Right atrium auricular region (tissue), 2 donors: ENCODE data around the gene RAB11FIP4. TPM values are rescaled to one million over a fixed set of nuclear protein-coding genes. Genes with fewer than 3 reads are reported as not detected.

Source experiments
- DNase-seq: peaks from one replicate; pipeline ENCODE4 v3.0.0-alpha.2; 2019; ENCODE audit warnings: low spot score
- H3K27ac ChIP-seq, 2 donors: fragments of 200-600 bp; sonication (generic); 1 replicate in 1 of 2; 2 replicates in 1 of 2; pipeline ENCODE4 v1.5.1; 2016 to 2019
- H3K27me3 ChIP-seq, 2 donors: fragments of 200-600 bp; sonication (generic); one replicate each; pipeline versions ENCODE4 v1.5.1 to v1.6.0; 2017 to 2019
- H3K36me3 ChIP-seq: fragments of 200-600 bp; sonication (generic); one replicate; pipeline ENCODE4 v1.5.1; 2016
- H3K4me1 ChIP-seq, 2 donors: fragments of 200-600 bp; sonication (generic); one replicate each; pipeline versions ENCODE4 v1.5.1 to v1.6.0; 2017 to 2019
- H3K4me3 ChIP-seq, 2 donors: fragments of 200-600 bp; sonication (generic); 1 replicate in 1 of 2; 2 replicates in 1 of 2; pipeline ENCODE4 v1.5.1; 2017 to 2019; ENCODE audit warnings: mild to moderate bottlenecking in 1 of 2, moderate library complexity in 1 of 2
- H3K9me3 ChIP-seq, 2 donors: fragments of 200-600 bp; sonication (generic); one replicate each; pipeline ENCODE4 v1.5.1; 2019
- total RNA-seq, 2 donors: library from RNA; depleted of rRNA; stranded (reverse); fragments of >200 nt; gene quantifications; one replicate each; pipeline ENCODE4 v1.1.0, GENCODE V29; 2016
- TF ChIP-seq, protein P1 (sequence below), 2 donors: fragments of 200-600 bp; sonication (generic); IDR thresholded peaks; one replicate each; pipeline ENCODE4 v1.5.1; 2019; ENCODE audit warnings: antibody characterized with exemption in 2 of 2

RAB11FIP4 gene
- total RNA-seq, 2 donors from 2014 or later: 4.4 to 7.2 TPM

DNA sequence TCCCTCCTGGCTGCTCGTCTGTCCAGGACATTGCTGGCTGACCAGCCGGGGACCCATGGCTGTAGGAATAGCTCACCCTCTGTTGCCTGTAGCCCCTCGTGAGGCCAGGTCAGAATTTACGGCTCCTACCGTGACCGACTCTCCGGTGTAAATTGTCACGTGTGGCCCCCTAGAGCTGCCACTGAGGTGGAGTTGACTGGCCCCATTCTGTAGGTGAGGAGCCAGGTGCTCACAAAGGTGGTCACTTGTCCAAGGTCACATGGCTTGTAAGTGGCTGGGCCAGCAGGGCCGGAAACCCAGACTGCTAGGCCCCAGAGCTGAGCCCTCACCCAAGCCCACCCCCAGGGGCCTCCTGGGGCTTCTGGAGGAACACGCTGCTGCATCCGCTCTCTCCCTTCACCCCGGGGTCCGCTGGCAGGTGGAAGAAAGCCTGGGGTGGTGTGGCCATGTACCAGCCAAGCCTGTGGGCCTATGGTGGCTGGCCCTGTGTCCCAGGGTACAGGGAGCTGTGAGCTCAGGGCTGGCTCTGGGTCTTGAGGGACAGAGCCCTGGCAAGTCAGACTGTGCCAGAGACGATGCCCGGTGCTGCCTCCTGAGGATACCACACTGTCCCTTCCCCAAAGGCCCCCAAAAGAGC lies 120.7 kb downstream of the RAB11FIP4 start:
- H3K4me1 ChIP-seq: peaks cover 0 to 24% of the 10 kb centered on the region in 2 donors
- no peaks in the 10 kb centered on the region for H3K9me3 ChIP-seq
- no peaks in the 10 kb centered on the region for H3K27me3 ChIP-seq
- H3K4me3 ChIP-seq: no peak overlapping the region
- no peaks in the 10 kb centered on the region for H3K36me3 ChIP-seq
- TF ChIP-seq, protein P1, sequence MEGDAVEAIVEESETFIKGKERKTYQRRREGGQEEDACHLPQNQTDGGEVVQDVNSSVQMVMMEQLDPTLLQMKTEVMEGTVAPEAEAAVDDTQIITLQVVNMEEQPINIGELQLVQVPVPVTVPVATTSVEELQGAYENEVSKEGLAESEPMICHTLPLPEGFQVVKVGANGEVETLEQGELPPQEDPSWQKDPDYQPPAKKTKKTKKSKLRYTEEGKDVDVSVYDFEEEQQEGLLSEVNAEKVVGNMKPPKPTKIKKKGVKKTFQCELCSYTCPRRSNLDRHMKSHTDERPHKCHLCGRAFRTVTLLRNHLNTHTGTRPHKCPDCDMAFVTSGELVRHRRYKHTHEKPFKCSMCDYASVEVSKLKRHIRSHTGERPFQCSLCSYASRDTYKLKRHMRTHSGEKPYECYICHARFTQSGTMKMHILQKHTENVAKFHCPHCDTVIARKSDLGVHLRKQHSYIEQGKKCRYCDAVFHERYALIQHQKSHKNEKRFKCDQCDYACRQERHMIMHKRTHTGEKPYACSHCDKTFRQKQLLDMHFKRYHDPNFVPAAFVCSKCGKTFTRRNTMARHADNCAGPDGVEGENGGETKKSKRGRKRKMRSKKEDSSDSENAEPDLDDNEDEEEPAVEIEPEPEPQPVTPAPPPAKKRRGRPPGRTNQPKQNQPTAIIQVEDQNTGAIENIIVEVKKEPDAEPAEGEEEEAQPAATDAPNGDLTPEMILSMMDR (IDR thresholded peaks at IDR 0.05): no peak
- no peak overlapping the region for H3K27ac ChIP-seq
- no peak for DNase-seq

DNA sequence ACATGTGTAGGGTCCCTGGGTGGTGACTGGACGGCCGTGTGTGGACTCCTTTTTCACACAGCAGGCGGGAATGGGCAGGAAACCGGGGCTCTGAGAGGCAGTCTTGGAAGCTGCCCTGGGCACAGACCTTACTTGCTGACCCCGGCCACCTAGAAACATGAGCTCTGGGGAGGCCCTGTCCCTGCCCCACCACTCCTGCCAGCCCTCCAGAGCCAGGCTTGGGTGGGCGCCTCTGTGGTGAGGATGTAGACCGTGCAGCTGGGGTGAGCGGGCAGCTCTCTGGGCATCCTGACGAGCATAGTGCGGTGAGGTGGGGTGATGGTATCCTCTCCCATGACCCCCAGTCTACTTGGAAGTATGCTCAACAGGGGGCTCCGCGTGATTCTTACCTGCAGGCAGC lies 121.3 kb downstream of the RAB11FIP4 start:
- no peaks in the 10 kb centered on the region for H3K36me3 ChIP-seq
- no peaks in the 10 kb centered on the region for H3K27me3 ChIP-seq
- DNase-seq: no peak
- TF ChIP-seq, protein P1 (IDR thresholded peaks at IDR 0.05): no peak
- H3K4me3 ChIP-seq: no peak overlapping the region
- no peaks in the 10 kb centered on the region for H3K9me3 ChIP-seq
- H3K4me1 ChIP-seq: peaks cover 0 to 24% of the 10 kb centered on the region in 2 donors
- no peak overlapping the region for H3K27ac ChIP-seq

DNA sequence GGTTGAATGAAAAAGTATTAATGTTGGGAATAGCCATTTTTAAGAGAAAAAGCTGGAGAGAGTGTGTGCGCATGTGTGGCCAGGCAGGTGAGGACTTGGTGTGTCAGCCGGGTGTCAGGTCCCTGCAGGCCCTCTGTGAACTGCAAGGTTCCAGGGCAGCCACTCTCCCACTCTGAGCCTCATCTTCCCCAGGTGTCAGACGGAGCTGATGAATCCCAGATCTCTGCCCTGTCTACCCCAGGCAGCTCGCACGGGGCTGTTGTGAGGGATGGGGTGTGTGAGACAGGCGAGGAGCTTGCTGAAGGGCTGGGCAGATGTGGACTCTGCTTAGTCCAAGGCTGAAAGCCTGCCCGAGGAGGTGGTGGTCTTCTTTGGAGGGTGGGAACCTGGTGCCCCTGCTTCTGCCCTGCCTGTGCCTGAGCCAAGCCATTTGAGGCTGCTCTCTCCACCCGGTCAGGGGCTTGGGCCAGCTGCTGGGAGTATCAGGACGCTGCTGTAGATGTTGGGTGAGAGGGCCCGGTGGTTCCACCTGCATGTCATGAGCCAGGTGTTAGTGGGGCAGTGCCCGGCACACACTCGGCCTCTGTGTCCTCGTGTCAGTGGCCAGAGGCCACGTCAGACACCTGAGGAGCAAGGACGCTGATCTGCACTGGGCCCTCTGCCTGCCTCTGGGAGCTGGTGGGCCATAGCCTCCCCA lies 122.4 kb downstream of the RAB11FIP4 start:
- no peak overlapping the region for H3K4me3 ChIP-seq
- TF ChIP-seq, protein P1 (IDR thresholded peaks at IDR 0.05): no peak
- H3K27me3 ChIP-seq: no peaks in the 10 kb centered on the region
- no peaks in the 10 kb centered on the region for H3K36me3 ChIP-seq
- no peak overlapping the region for H3K27ac ChIP-seq
- DNase-seq: no peak
- peaks cover 0 to 24% of the 10 kb centered on the region in 2 donors for H3K4me1 ChIP-seq
- H3K9me3 ChIP-seq: no peaks in the 10 kb centered on the region

DNA sequence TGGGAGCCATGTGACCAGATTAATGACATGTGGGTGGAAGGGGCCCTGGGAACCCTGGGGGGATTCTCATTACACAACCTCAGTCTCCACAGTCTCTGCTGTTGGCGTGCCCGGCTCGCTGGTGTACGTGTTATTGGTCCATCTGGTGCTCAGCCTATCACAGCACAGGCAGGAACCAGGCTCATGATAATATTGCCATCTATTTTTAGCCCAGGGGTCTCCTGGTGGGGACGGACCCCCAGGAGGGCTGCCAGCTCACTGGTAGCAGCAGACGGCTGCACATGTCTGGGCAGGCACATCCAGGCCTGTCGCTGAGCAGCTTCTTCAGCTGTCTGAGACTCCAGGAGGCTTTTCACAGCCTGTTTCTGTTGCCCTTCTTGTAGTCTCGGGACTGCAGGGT lies 123.8 kb downstream of the RAB11FIP4 start:
- Histone ChIP-seq H3K9me3 (no peaks in the 10 kb centered on the region), H3K27me3 (no peaks in the 10 kb centered on the region), H3K4me1 (peaks cover 0 to 10% of the 10 kb centered on the region in 2 donors), H3K36me3 (no peaks in the 10 kb centered on the region), H3K27ac (no peak overlapping the region), H3K4me3 (no peak overlapping the region)
- TF ChIP-seq, protein P1 (IDR thresholded peaks at IDR 0.05): no peak
- DNase-seq: no peak

DNA sequence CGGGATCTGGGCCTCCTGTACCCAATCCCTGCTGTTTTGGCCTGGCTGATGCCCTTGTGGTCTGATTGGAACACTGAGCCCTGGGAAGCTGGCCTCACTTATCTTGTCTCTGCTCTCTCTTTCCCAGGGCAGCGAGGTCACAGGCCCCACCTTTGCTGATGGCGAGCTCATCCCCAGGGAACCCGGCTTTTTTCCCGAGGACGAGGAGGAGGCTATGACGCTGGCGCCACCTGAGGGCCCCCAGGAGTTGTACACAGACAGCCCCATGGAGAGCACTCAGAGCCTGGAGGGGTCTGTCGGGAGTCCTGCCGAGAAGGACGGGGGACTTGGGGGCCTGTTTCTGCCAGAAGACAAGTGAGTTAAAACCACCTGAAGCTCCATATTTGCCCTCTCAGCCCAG lies 126.0 kb downstream of the RAB11FIP4 start:
- H3K9me3 ChIP-seq: no peaks in the 10 kb centered on the region
- no peaks in the 10 kb centered on the region for H3K36me3 ChIP-seq
- H3K4me3 ChIP-seq: no peak overlapping the region
- no peak overlapping the region for H3K27ac ChIP-seq
- TF ChIP-seq, protein P1 (IDR thresholded peaks at IDR 0.05): peak in 1 of 2 donors; percentile 57
- DNase-seq: no peak
- no peaks in the 10 kb centered on the region for H3K27me3 ChIP-seq
- no peaks in the 10 kb centered on the region for H3K4me1 ChIP-seq
